GM19468 (cell line): ENCODE measurements around the gene NUTM2E.
"Not testable (repeated sequence)": the region's sequence is repeated elsewhere in the genome, so short reads cannot be mapped to it uniquely, and the experiment has no call there.

Experiments used
- ATAC-seq: cut with Tn5 transposase; IDR thresholded peaks from one replicate; pipeline ENCODE4 v1.9.1; 2021; ENCODE audit warnings: mild to moderate bottlenecking, moderate library complexity, moderate number of reproducible peaks; ENCODE audit not compliant: unreplicated experiment; ENCODE audit errors: extremely low read depth

Gene NUTM2E

GRCh38 chr10:79826496-79827215 lies at the start of gene NUTM2E:
TSS of gene NUTM2E (plus strand) at chr10:79826739. CDS start at chr10:79841741, 15,002 bp downstream.
- ATAC-seq: peak; percentile 99

- not testable (repeated sequence) for ATAC-seq
These were observed 48.5 kb upstream of the NUTM2E start for GRCh38 chr10:79777997-79778396.

DNA sequence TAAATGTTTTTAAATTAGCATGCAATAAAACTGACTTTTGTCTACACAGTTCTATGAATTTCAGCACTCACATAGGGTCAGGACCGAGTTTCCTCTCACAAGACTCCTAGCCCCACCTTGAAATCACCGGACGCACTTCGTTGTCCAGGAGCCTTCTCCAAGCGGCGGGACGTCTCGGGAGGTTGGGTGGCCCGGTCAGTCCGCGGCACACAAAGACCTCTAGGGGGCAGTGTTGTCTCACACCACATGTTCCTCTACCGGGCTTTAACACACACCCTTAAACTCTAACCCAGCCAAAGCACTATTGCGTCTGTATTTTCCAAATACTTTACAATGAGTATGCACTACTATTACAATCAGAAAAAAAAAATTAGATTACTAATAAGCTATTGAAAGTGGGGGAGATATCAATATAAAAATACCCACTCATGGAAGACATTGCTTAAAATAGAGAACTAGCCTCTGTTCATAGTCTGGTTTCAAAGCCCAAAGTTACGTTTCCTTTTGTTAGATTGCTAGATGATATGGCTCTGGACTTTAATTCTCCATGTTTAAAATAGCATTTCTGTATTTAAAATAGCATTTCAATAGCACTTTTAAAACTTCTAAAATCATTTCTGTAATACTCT lies 47.1 kb upstream of the NUTM2E start:
- ATAC-seq: peak; percentile 91

GRCh38 chr10:79779992-79780391 lies 46.5 kb upstream of the NUTM2E start:
- not testable (repeated sequence) for ATAC-seq

DNA sequence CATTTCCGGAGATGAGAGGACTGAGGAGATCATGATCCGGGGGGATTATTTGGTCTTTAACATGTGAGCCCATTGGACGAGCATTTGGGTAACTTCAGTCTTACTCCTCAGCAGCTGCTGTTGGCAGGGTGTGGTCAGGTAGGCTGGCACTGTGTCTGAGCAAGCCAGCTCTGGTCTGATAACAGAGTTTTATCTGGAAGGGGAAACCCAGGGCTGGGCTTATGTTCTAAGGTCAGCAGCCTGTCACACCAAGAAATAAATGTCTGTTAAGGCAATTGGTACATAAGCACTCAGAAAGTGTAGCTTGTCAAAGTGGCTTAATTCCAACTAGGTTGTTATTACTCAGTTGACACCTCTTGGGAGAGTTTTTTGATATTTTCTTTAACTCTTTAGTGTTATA lies 45.0 kb upstream of the NUTM2E start:
- not testable (repeated sequence) for ATAC-seq

- ATAC-seq: not testable (repeated sequence)
These were observed 39.0 kb upstream of the NUTM2E start for GRCh38 chr10:79787455-79787952.

- ATAC-seq: not testable (repeated sequence)
These were observed 37.2 kb upstream of the NUTM2E start for GRCh38 chr10:79789351-79789750.

DNA sequence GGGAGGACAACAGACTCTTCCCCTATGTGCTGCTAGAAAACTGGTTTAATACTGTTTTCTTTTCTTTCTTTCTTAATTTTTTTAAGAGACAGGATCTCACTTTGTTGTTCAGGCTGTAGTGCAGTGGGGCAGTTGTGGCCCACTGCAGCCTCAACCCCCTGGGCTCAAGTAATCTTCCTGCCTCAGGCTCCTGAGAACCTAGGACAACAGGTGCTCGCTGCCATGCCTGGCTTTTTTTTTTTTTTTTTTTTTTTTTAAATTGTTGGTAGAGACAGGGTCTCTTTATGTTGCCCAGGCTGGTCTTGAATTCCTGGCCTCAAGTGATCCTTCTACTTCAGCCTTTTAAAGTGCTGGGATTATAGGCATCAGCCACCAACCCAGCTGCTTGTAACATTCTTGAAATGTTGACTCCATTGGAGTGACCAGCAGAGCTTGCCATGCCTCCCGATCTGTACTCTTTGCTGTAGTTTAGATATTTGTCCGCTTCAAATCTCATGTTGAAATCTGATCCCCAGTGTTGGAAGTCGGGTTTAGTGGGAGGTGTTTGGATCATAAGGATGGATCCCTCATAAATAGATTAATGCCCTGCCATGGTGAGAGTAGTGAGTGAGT lies 34.5 kb upstream of the NUTM2E start:
- not testable (repeated sequence) for ATAC-seq

DNA sequence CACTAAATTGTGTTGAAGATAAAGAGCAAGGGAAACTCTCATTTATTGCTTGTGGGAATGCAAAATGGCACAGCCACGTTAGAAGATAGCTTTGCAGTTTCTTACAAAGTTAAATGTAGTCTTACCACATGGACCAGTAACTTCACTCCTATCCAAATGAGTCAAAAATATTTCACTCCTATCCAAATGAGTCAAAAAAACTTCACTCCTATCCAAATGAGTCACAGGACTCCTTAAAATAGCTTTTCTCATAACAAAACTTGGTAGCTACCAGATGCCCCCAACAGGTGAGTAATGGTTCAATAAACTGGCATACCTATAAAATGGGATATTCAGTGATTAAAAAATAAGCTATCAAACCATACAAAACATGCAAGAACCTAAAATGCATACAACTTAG lies 27.2 kb upstream of the NUTM2E start:
- ATAC-seq: not testable (repeated sequence)

- ATAC-seq: not testable (repeated sequence)
These were observed 20.7 kb upstream of the NUTM2E start for GRCh38 chr10:79805857-79806256.

DNA sequence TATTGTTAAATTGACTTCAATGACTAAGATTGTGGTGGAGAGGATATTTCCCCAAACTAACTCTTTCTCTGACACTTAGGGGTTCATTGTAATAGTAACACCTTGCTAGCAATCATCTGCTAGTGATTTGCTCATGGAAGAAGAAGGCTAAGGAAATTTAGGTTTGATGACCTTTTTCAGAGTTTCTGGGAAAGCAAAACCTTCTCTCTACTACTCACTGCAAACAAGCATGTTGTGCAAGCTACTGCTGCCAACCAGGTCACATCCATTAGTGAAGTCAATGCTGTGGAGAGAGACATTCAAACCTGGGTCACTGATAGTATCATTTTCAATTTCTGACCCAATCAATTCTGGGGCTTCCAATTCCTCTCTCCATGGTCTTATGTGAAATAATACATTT lies 14.6 kb upstream of the NUTM2E start:
- not testable (repeated sequence) for ATAC-seq

DNA sequence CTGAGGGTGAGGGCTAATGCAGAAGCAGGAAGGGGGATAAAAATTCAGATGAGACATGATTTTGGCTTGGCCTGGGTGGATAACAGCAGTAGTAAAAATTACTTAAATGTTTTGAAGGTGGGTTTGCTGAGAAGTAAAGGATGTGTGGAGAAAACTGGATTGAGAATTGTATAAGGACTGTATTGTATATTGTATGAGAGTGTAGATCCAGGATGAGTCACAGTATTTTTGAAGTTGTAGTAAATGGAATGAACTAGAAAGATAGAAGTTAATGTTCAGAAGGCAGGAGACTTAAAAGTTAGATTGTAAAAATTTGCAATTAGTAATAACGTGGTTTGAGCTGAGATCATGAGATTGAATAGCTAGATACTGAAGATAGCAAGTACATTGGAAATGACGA lies 10.2 kb upstream of the NUTM2E start:
- not testable (repeated sequence) for ATAC-seq

DNA sequence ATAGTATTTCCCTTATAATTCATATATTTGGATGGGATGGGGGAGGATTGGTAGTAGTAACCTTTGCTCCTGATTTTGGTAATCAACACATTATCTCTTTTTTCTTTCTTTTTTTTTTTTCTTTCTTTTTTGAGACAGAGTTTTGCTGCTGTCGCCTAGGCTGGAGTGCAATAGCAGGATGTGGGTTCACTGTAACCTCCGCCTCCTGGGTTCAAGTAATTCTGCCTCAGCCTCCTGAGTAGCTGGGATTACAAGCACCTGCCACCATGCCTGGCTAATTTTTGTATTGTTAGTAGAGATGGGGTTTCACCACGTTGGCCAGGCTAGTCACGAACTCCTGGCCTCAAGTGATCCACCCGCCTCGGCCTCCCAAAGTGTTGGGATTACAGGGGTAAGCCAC lies 3.2 kb upstream of the NUTM2E start:
- ATAC-seq: not testable (repeated sequence)

- ATAC-seq: not testable (repeated sequence)
These were observed 940 bp upstream of the NUTM2E start for GRCh38 chr10:79825587-79826011.

- not testable (repeated sequence) for ATAC-seq
These were observed 426 bp upstream of the NUTM2E start for GRCh38 chr10:79826131-79826495.

DNA sequence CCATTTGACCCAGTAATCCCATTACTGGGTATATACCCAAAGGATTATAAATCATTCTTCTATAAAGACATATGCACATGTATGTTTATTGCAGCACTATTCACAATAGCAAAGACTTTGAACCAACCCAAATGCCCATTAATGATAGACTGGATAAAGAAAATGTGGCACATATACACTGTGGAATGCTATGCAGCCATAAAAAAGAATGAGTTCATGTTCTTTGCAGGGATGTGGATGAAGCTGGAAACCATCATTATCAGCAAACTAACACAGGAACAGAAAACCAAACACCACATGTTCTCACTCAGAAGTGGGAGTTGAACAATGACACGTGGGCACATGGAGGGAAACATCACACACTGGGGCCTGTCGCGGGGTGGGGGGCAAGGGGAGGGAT lies 7.3 kb downstream of the NUTM2E start:
- ATAC-seq: not testable (repeated sequence)

DNA sequence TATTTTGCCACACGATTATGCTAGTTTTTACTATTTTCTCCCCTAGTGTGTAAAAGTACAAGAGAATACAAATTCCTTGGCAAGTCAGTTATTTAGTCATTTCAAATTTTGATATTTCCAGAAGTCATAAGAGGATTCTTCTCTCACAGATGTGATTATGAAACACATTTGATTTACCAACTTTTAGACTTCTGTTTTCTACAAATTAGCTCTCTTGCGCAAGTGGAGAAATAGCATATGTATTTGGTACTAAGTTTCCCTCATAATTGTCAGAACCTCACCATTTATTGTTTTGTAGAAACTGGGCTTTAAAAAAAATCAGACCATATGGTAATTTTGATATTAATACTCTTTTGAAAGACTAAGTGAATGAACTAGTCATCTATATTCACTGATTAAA lies 9.4 kb downstream of the NUTM2E start:
- not testable (repeated sequence) for ATAC-seq

DNA sequence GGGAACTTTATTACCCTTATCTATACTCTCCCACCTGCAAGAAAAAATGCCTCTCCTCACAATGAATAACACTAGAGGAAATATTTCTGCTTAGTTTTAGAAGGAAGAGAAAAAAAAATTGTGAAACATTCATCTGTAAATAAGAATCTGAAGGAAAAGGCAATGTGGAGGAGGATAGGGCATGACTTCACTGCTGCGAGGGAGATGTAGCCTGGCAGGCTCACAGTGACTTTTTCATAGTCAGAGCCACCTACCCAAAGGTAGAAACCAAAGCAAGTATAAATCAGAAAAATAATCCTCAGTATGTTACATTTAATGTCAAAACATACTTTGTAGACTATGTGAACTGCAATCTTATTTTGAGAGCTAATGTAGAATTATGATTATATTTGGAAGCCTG lies 10.4 kb downstream of the NUTM2E start:
- ATAC-seq: not testable (repeated sequence)

GRCh38 chr10:79838441-79838840 lies 11.9 kb downstream of the NUTM2E start:
- not testable (repeated sequence) for ATAC-seq

GRCh38 chr10:79853191-79853854 lies 26.8 kb downstream of the NUTM2E start:
- ATAC-seq: not testable (repeated sequence)
